Thyroid gland (tissue), 4 donors: ENCODE data around the gene RAP1GAP.

Experiments used
- CTCF ChIP-seq, 6 experiments: fragments of 200-600 bp in 3 of 6; fragments of 450-650 bp in 3 of 6; sonication (generic) in 3 of 6; IDR thresholded peaks; one replicate each; pipeline ENCODE4 v1.5.1; 2016 to 2019; ENCODE audit warnings: antibody characterized with exemption in 6 of 6, mild to moderate bottlenecking in 2 of 6, inconsistent platforms in 1 of 6, moderate library complexity in 1 of 6
- POLR2A ChIP-seq, 2 donors: fragments of 450-650 bp; IDR thresholded peaks; one replicate each; pipeline ENCODE4 v1.6.1; 2017; ENCODE audit warnings: antibody characterized with exemption in 2 of 2, mild to moderate bottlenecking in 2 of 2, moderate library complexity in 1 of 2

- TF ChIP-seq CTCF (IDR thresholded peaks at IDR 0.05) (no peak), POLR2A (IDR thresholded peaks at IDR 0.05) (no peak)
Measured at GRCh38 chr1:21702780-21703179, 33.6 kb upstream of the RAP1GAP start.
